NCI-H774 (cell line): ENCODE measurements around the gene HMG20A.
A peak's percentile ranks its signal among the peaks of the same experiment; 100 is the strongest.

Source experiments
- DNase-seq: peaks from one replicate; lab custom pipeline; 2025; lab: John Stamatoyannopoulos, UW

HMG20A gene

GRCh38 chr15:77478051-77478450 lies 57.4 kb downstream of the HMG20A start:
- DNase-seq = no peak

- no peak for DNase-seq
Measured at GRCh38 chr15:77479015-77479414, 58.3 kb downstream of the HMG20A start.

GRCh38 chr15:77480859-77481633 lies 60.4 kb downstream of the HMG20A start:
- DNase-seq = no peak

GRCh38 chr15:77481670-77482069 lies 61.0 kb downstream of the HMG20A start:
- DNase-seq = peak; percentile 37

GRCh38 chr15:77482570-77482969 lies 61.9 kb downstream of the HMG20A start:
- DNase-seq = peak; percentile 1

- no peak for DNase-seq
Measured at GRCh38 chr15:77483425-77484140, 62.9 kb downstream of the HMG20A start.

- DNase-seq = no peak
Measured at GRCh38 chr15:77484994-77485393, 64.3 kb downstream of the HMG20A start.

GRCh38 chr15:77486542-77487468 lies 66.1 kb downstream of the HMG20A start:
- no peak for DNase-seq

GRCh38 chr15:77487469-77487842 lies 66.8 kb downstream of the HMG20A start:
- DNase-seq = no peak

GRCh38 chr15:77487888-77488287 lies 67.2 kb downstream of the HMG20A start:
- no peak for DNase-seq

- DNase-seq = no peak
Measured at GRCh38 chr15:77489647-77490046, 69.0 kb downstream of the HMG20A start.

- DNase-seq = no peak
Measured at GRCh38 chr15:77493324-77493907, 72.7 kb downstream of the HMG20A start.

- no peak for DNase-seq
Measured at GRCh38 chr15:77494073-77494867, 73.6 kb downstream of the HMG20A start.

- no peak for DNase-seq
Measured at GRCh38 chr15:77494964-77495363, 74.3 kb downstream of the HMG20A start.

GRCh38 chr15:77495838-77496596 lies 75.3 kb downstream of the HMG20A start:
- no peak for DNase-seq

GRCh38 chr15:77496715-77497109 lies 76.0 kb downstream of the HMG20A start:
- DNase-seq = peak; percentile 18

- DNase-seq = no peak
Measured at GRCh38 chr15:77497110-77497737, 76.5 kb downstream of the HMG20A start.

GRCh38 chr15:77497942-77498361 lies 77.3 kb downstream of the HMG20A start:
- DNase-seq = no peak

- DNase-seq = no peak
Measured at GRCh38 chr15:77499087-77499760, 78.5 kb downstream of the HMG20A start.
